Sciatic nerve (tissue), 2 donors: Measurements from ENCODE around the gene ZCCHC2. TPM values are rescaled to one million over a fixed set of nuclear protein-coding genes. Genes with fewer than 3 reads are reported as not detected.
A peak's percentile ranks its signal among the peaks of the same experiment; 100 is the strongest.

Experiments used
- ATAC-seq: fragments of 200-7000 bp; cut with Tn5 transposase; one replicate; pipeline ENCODE4 v1.9.1; 2020; ENCODE audit warnings: mild to moderate bottlenecking, moderate library complexity
- DNase-seq: peaks from one replicate; pipeline ENCODE4 v3.0.0-alpha.2; 2020; ENCODE audit warnings: low spot score
- intact Hi-C: fragments of 100-400 bp; cut with DNase I; formaldehyde crosslinking; loops from one replicate; pipeline ENCODE4 v1.14.2; 2022
- total RNA-seq: library from RNA; stranded (reverse); fragmentation: NEBNext Ultra II Directional; extraction: Animal tissue kit (Norgen Biotek cat#: 25700); gene quantifications from one replicate; pipeline ENCODE4 v1.2.1, GENCODE V29; 2021
- donor health status: DM: no; HTN: no; CAD: no.
- donor health status: DM: no; HTN: no; CAD: no.

Gene ZCCHC2
- total RNA-seq, 1 donor from 2014 or later: 35.5 TPM

GRCh38 chr18:62618735-62619134 is 95.9 kb downstream of the ZCCHC2 start:
- ATAC-seq (no peak), DNase-seq (no peak)
- intact Hi-C loops: no loop called here

DNA sequence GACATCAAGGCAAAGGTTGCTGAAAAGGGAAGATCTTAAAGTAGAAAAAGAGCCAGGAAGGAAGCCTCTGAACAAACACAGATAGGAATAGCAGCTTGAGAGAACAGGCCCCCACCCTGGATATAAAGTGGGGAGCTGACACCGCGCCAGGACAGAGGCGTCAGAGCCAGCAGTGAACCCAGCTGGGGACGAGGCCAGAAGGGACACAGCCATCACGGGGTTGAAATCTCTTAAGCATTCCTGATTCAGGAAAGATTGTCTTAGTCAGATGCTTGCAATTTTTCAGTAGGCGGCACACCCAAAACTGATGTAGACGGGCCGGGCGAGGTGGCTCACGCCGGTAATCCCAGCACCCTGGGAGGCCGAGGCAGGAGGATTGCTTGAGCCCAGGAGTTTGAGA is 98.7 kb downstream of the ZCCHC2 start:
- DNase-seq (no peak), ATAC-seq (no peak)
- intact Hi-C loops: no loop called here

DNA sequence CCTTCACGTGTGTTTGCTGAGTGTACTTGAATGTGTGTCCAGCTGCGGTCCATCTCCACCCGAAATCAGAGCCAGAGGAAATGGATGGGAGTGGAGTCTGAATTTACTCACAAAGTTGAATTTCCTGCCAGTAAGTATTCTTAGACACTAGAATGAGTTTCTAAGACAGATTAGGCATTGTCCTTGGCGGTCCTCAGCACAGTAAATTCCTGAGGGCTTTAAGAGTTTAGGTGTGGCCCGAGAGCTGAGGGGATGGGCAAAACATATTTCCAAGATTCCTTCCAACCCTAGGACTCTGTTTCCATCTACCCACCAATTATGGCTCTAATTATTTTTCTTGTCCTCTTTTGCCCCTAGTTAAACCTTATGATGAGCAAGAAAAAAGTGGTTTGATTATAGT is 102.2 kb downstream of the ZCCHC2 start:
- intact Hi-C loops: no loop called here
- DNase-seq: no peak
- peak; percentile 52 for ATAC-seq

Other genes starting within 250 kb of the ZCCHC2 start
- gene TNFRSF11A, start 197.7 kb upstream of the ZCCHC2 start, total RNA-seq: 2.7 TPM
- gene PHLPP1, start 192.5 kb downstream of the ZCCHC2 start, total RNA-seq: 23.8 TPM